ENCODE measurements around the gene PAX6.

GRCh38 chr11:31806928-31807798 lies 4.0 kb downstream of the PAX6 start:
- TF ChIP-seq CTCF (IDR thresholded peaks at IDR 0.05) (no peak), POLR2AphosphoS5 (IDR thresholded peaks at IDR 0.05) (no peak), POLR2A (IDR thresholded peaks at IDR 0.05) (no peak), EP300 (IDR thresholded peaks at IDR 0.05) (no peak)

All from sigmoid colon (tissue), 4 donors.